HepG2 (cell line): ENCODE results near the gene C9orf78.

Experiments used
- ATF3 ChIP-seq: sonication (generic); formaldehyde crosslinking; IDR thresholded peaks from 2 replicates; pipeline ENCODE4 v1.4.0; 2020; ENCODE audit warnings: missing genetic modification reagents
- CREB3 ChIP-seq: sonication (generic); formaldehyde crosslinking; IDR thresholded peaks from 2 replicates; pipeline ENCODE4 v1.5.0; 2020; ENCODE audit warnings: missing genetic modification reagents
- KLF16 ChIP-seq, 2 experiments: sonication (generic) in 1 of 2; formaldehyde crosslinking in 1 of 2; IDR thresholded peaks; 2 replicates each; pipeline versions ENCODE4 v1.6.1 to v1.8.0; 2016 to 2023; ENCODE audit warnings: missing genetic modification reagents in 2 of 2, missing compliant biosample characterization in 1 of 2
- MAX ChIP-seq: IDR thresholded peaks from 2 replicates; pipeline ENCODE4 v1.6.1; 2012; ENCODE audit warnings: inconsistent platforms
- RBM39 ChIP-seq: fragments of 200-400 bp; formaldehyde crosslinking; IDR thresholded peaks from one replicate; pipeline ENCODE4 v1.6.1; 2018; ENCODE audit warnings: antibody characterized with exemption, mild to moderate bottlenecking, low read depth, low read length; ENCODE audit not compliant: poor library complexity, severe bottlenecking
- YY1 ChIP-seq: IDR thresholded peaks from 2 replicates; pipeline ENCODE4 v1.6.1; 2011; ENCODE audit warnings: low read length, low read depth, moderate library complexity, mild to moderate bottlenecking; ENCODE audit not compliant: insufficient read depth, insufficient replicate concordance
- ZFP91 ChIP-seq: sonication (generic); formaldehyde crosslinking; IDR thresholded peaks from 2 replicates; pipeline ENCODE4 v1.9.0; 2022; ENCODE audit warnings: missing genetic modification reagents, mild to moderate bottlenecking, borderline replicate concordance
- ZNF281 ChIP-seq: sonication (generic); formaldehyde crosslinking; IDR thresholded peaks from 2 replicates; pipeline ENCODE4 v1.4.0; 2020; ENCODE audit warnings: missing genetic modification reagents, borderline replicate concordance
- ZNF891 ChIP-seq: sonication (generic); formaldehyde crosslinking; IDR thresholded peaks from 2 replicates; pipeline ENCODE4 v1.5.0; 2020; ENCODE audit warnings: mild to moderate bottlenecking, missing genetic modification reagents

- TF ChIP-seq MAX = no peak
- TF ChIP-seq ZNF281 (CRISPR knock-in tag) = no peak
- no peak for TF ChIP-seq ATF3
- no peak for TF ChIP-seq KLF16 (CRISPR knock-in tag; IDR thresholded peaks at IDR 0.05)
- no peak for TF ChIP-seq CREB3 (CRISPR knock-in tag)
- no peak for TF ChIP-seq ZNF891 (CRISPR knock-in tag)
- TF ChIP-seq YY1 = no peak
- TF ChIP-seq RBM39 = no peak
- TF ChIP-seq ZFP91 (CRISPR knock-in tag) = no peak
Observed at GRCh38 chr9:129850821-129851550, 15.9 kb upstream of the C9orf78 start.
